Measurements from ENCODE around the gene NPR1.
"Not testable (repeated sequence)": the region's sequence is repeated elsewhere in the genome, so short reads cannot be mapped to it uniquely, and the experiment has no call there.

NPR1 gene

GRCh38 chr1:153648000-153648643, 30.4 kb upstream of the NPR1 start:
- no peak for DNase-seq

DNA sequence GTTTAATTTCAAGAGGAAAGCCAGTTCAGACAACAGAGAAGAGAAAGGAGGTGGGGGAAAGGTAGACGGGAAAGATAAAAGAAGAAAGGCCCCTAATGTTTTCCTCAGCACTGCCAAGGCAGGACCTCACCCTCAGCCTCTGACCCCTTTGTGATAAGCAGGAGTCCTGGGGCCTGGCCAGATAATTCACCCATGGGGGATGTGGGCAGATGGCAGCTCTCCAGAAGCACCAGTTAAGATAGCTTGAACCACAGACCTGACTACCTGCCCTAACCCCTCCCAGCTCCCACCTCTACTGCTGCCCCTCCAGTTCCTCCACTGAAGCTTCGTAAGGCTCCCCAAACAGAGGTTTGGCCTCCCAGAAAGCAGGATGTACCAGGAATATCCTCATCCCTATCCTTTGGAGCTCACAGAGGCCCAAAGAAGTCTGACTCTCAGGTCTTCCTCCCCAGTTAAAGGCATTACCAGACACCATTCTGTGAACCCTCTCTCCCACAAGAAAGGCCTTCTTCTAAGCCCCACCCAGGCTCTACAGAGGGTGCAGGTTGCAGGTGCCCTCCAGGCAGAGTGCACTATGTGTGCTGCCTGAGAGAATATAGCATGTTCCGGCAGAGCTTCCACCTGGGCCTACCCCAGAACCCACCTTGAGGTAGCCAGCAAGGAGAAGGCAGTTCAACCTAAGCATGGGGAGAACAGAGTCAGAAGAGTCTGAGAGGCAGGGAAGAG, 29.2 kb upstream of the NPR1 start:
- DNase-seq: no peak

DNA sequence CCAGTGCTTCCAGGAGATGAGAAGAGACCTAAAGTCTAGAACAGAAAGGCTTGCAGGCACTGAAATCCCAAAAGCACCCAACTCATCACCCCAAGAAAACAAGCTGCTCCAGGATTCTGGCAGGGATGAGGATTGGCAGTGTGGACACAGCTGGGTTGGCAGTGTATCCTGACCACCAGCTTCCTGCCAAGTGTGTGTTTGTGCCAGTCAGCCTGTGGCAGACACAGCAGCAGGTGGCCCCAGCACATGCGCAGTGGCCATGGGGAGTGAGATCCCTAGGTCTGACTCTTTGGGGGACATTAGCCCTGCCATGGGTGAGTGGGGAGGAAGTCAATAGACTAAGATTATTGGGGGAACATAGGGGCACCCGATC, 28.6 kb upstream of the NPR1 start:
- no peak for DNase-seq

DNA sequence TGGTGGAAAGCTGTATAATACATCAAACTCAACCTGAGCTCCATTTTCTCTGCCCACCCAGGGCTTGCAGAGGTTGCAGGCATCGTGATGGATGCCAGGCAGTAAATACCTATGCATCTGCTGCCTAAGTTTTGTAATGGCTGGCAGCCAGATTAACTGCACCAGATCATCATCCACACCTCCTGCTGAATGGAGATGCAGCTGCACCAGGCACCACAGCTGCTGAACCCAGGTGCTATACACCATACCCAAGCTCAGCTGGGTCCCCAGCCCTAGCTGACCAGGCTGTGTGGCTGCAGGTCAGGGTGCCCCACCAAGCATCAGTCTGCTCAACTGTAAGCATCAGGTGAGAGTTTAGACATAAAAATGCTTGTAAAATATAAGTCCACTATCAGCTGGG, 26.7 kb upstream of the NPR1 start:
- no peak for DNase-seq

- no peak for DNase-seq
Observed at GRCh38 chr1:153652805-153653500, 25.5 kb upstream of the NPR1 start.

DNA sequence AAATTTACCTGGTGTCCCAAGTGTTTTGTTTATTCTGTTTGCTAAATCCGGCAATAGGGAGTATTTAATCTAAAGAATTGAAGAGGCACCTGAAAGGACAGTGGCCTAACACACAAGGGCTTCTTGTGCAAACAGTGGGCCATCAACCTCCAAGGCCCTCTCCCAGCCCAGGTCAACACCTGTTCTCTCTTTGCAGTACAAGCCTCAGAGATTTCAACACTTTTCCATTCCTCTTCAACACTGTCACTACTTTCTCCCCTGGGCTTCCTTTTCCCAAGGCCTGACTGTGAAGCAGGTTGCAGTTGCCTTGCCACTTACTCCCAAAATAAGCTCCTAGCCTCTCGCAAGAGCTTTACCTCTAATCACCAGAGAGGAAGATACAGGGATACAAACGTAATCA, 23.2 kb upstream of the NPR1 start:
- DNase-seq: no peak

DNA sequence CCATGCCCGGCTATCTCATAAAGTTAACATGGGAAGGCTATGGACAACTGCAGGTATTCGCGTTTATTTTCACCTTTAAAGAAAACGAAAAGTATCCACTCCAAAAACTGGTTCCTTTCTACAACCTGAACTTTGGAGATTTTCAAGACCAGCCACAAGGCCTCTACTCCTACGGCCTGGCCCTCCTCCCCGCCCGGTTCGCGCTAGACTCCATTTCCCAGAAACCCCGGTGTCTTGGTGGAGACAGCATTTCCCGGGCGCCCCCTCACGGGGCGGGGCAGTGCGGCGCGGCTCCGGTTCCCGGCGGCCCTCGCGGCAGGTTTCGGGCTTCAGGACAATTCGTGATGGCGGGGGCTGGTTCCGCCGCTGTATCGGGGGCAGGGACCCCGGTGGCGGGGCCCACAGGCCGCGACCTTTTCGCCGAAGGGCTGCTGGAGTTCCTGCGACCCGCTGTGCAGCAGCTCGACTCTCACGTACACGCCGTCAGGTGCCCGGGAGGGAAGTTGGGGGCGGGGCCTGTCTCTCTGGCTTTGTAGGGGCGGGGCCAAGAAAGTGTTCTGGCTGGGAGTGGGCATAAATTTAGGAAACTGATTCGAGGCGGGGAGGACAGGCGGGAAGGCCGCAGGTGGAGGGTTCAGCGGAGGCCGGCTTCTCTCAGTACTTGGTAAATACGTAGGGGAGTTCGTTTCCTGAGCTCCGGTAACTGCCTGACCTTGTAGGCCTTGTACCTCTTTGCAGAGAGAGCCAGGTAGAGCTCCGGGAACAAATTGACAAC, 19.9 kb upstream of the NPR1 start, which contains the start of gene SNAPIN:
Gene SNAPIN, plus strand, starts transcription at position 304 of the 775 bp plus-strand sequence. Its CDS starts 41 bp downstream, at position 345.
- DNase-seq: peak; percentile 98

GRCh38 chr1:153659175-153659534, 19.3 kb upstream of the NPR1 start:
- no peak for DNase-seq

DNA sequence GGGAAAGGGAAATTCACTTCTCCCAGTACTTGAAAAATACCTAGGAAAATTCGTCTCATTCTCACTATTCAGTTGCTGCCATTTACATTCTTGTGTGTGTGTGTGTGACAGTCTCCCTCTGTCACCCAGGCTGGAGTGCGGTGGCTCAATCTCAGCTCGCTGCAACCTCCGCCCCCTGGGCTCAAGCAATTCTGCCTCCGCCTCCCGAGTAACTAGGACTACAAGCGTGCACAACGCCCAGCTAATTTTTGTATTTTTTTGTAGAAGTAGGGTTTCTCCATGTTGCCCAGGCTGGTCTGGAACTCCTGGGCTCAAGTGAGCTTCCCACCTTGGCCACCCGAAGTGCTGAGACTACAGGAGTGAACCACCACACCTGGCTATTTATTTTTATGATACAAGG, 18.8 kb upstream of the NPR1 start:
- no peak for DNase-seq

DNA sequence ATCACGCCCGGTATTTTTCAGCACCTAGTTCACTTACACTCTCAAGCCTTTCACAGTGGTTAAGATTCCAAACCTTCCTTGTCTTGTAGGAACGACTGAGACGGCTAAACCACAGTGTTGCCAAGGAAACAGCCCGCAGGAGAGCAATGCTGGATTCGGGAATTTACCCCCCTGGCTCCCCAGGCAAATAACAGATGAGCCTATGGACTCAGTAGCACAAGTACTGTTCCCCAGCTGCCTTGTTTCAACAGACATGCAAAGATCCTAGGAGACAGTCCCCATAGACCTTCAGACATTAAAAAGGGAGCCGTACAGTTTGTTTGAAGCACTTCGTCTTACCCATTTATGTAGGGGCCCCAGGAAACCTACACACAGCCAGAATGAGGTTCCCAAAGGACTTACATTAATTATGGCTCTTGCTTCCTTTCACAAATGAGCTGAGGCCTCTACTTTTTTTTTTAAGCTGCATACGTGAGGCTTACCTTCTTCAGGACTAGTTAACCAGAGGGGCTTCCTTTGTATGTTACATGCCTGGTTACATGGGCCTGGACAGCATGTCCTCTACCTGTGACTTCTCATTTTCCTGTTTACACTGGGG, 17.3 kb upstream of the NPR1 start:
- no peak for DNase-seq

DNA sequence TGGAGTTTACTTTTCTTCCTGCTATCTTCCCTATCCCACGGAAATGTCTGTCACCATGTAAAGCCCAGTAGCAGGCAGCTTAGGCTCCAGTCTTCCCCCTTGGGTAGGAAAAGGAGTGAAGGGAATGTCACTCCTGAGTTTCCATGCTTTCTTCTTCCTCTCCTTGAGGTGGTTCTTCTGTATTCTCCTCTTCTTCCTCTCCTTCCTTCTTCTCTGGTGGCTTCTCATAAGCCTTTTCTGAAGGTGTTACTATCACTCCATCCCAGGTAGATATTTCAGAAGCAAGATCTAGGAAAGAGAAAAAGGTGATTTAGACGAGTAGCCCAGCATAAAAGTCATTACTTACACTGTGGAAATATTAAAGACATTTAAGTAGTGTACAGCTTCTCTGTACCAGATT, 16.2 kb upstream of the NPR1 start:
- DNase-seq: no peak

DNA sequence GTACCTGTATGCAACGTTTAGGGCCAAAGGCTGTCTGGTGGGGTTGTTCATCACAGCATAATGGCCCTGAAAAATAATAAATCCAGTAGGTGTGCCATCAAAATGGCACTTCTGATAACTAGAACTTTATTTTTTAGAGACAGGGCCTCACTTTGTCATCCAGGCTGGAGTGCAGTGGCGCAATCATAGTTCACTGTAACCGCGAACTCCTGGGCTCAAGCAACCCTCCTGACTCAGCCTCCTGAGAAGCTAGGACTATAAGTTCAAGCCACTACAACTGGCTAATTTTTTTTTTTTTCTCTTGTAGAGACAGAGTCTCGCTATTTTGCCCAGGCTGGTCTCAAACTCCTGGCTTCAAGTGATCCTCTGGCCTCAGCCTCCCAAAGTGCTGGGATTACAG, 15.3 kb upstream of the NPR1 start:
- no peak for DNase-seq

DNA sequence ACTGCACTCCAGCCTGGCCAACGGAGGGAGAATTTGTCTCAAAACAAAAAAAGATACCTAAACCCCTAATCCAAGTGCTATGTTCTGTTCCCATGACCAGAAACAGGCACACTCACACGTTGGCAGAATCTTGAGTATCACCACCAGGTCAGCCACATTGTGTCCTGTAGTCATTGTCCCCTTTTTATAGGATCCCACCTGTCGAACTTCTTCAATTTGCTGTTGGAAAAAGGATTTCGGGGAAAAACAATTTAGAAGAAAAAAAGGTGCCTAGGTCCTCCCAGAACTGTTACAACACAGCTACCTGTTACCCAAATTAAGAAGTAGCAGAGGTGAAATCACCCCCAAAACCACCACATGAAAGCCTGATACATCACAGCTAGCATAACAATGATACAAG, 11.0 kb upstream of the NPR1 start:
- no peak for DNase-seq

- not testable (repeated sequence) for DNase-seq
Observed at GRCh38 chr1:153668672-153669071, 9.8 kb upstream of the NPR1 start.

GRCh38 chr1:153669606-153670005, 8.9 kb upstream of the NPR1 start:
- DNase-seq: no peak

DNA sequence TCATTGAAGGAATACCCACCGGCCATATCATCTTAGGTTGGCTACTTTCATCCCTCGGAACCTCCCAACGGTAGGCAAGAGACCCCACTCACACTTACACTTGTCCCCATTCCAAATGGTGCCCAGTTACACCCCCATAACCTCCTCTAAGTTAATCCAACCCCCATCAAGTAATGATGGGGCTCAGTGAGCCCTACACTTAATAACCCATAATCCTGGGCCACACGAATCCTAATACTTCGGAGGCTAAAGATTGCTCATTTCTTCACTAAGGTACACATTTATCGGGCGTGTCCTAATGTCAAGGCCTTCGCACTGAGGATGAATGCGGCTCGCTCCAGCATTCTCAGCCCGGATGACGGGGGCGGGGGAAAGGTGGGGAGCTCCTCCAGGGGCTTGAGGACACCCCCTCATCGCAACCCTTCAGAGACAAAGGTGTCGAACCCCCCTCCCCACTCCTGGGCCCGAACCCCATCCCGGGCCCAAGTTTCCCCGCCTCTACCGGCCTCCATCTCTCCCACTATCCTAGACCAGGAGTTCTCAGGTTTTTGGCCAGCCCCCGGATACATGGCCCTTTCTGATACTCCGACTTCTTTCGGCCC, 8.1 kb upstream of the NPR1 start:
- DNase-seq: no peak

- peak; percentile 93 for DNase-seq
Observed at GRCh38 chr1:153670859-153671627, 7.4 kb upstream of the NPR1 start, which contains the start of gene ILF2. Gene ILF2, minus strand, starts transcription at chr1:153670993. Its CDS starts 71 bp downstream, at chr1:153670922.

- DNase-seq: peak; percentile 28
Observed at GRCh38 chr1:153671628-153672353, 6.7 kb upstream of the NPR1 start.

- no peak for DNase-seq
Observed at GRCh38 chr1:153673511-153673910, 5.0 kb upstream of the NPR1 start.

All from right kidney (tissue), 1 donor.